Activated naive CD4-positive, alpha-beta T cell treated with anti-CD3 and anti-CD28 coated beads, Interleukin-2, amount 10 ng/mL, durations not matched to agents 7 days and 5 days (primary cell): Measurements from ENCODE around the gene AK5.

Experiments
- CTCF ChIA-PET: fragments of 350-600 bp; sonication (Branson Sonifier 250); formaldehyde crosslinking; loops from one replicate; lab custom pipeline; 2021; ENCODE audit warnings: antibody characterized with exemption; lab: Charles Lee
- DNase-seq: peaks from one replicate; pipeline ENCODE4 v3.0.0-alpha.2; 2020
- H3K27ac Mint-ChIP-seq: one replicate; pipeline ENCODE4 v1.8.0; 2021; ENCODE audit warnings: mild to moderate bottlenecking, moderate library complexity, mixed read lengths
- H3K27me3 Mint-ChIP-seq: one replicate; pipeline ENCODE4 v1.8.0; 2021; ENCODE audit warnings: mild to moderate bottlenecking, mixed read lengths
- H3K36me3 Mint-ChIP-seq: one replicate; pipeline ENCODE4 v1.8.0; 2021; ENCODE audit warnings: mixed read lengths
- H3K4me1 Mint-ChIP-seq: one replicate; pipeline ENCODE4 v1.8.0; 2021; ENCODE audit warnings: mixed read lengths
- H3K4me3 Mint-ChIP-seq: one replicate; pipeline ENCODE4 v1.8.0; 2021; ENCODE audit warnings: mild to moderate bottlenecking, moderate library complexity, mixed read lengths
- H3K9me3 Mint-ChIP-seq: one replicate; pipeline ENCODE4 v1.8.0; 2021; ENCODE audit warnings: mixed read lengths

The AK5 gene

GRCh38 chr1:77605246-77606026 lies 323.6 kb downstream of the AK5 start:
- H3K27ac Mint-ChIP-seq: no peak overlapping the region
- CTCF ChIA-PET: no interaction called here
- no peaks in the 10 kb centered on the region for H3K27me3 Mint-ChIP-seq
- H3K36me3 Mint-ChIP-seq: peaks cover 46% of the 10 kb centered on the region
- H3K9me3 Mint-ChIP-seq: peaks cover 27% of the 10 kb centered on the region
- no peak overlapping the region for H3K4me3 Mint-ChIP-seq
- no peaks in the 10 kb centered on the region for H3K4me1 Mint-ChIP-seq
- DNase-seq: no peak

- H3K36me3 Mint-ChIP-seq: peaks cover 58% of the 10 kb centered on the region
- H3K4me3 Mint-ChIP-seq: no peak overlapping the region
- no peak for DNase-seq
- H3K4me1 Mint-ChIP-seq: no peaks in the 10 kb centered on the region
- H3K27me3 Mint-ChIP-seq: no peaks in the 10 kb centered on the region
- CTCF ChIA-PET: no interaction called here
- H3K9me3 Mint-ChIP-seq: peaks cover 30% of the 10 kb centered on the region
- H3K27ac Mint-ChIP-seq: no peak overlapping the region
Observed at GRCh38 chr1:77608893-77609292, 327.1 kb downstream of the AK5 start.
